GM18907 (cell line): ENCODE measurements around the gene CAPN14.

Experiments used
- ATAC-seq: cut with Tn5 transposase; IDR thresholded peaks from one replicate; pipeline ENCODE4 v1.9.1; 2021; ENCODE audit warnings: mild to moderate bottlenecking, moderate library complexity; ENCODE audit not compliant: unreplicated experiment

CAPN14 gene, protein sequence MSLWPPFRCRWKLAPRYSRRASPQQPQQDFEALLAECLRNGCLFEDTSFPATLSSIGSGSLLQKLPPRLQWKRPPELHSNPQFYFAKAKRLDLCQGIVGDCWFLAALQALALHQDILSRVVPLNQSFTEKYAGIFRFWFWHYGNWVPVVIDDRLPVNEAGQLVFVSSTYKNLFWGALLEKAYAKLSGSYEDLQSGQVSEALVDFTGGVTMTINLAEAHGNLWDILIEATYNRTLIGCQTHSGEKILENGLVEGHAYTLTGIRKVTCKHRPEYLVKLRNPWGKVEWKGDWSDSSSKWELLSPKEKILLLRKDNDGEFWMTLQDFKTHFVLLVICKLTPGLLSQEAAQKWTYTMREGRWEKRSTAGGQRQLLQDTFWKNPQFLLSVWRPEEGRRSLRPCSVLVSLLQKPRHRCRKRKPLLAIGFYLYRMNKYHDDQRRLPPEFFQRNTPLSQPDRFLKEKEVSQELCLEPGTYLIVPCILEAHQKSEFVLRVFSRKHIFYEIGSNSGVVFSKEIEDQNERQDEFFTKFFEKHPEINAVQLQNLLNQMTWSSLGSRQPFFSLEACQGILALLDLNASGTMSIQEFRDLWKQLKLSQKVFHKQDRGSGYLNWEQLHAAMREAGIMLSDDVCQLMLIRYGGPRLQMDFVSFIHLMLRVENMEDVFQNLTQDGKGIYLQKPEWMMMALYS

DNA sequence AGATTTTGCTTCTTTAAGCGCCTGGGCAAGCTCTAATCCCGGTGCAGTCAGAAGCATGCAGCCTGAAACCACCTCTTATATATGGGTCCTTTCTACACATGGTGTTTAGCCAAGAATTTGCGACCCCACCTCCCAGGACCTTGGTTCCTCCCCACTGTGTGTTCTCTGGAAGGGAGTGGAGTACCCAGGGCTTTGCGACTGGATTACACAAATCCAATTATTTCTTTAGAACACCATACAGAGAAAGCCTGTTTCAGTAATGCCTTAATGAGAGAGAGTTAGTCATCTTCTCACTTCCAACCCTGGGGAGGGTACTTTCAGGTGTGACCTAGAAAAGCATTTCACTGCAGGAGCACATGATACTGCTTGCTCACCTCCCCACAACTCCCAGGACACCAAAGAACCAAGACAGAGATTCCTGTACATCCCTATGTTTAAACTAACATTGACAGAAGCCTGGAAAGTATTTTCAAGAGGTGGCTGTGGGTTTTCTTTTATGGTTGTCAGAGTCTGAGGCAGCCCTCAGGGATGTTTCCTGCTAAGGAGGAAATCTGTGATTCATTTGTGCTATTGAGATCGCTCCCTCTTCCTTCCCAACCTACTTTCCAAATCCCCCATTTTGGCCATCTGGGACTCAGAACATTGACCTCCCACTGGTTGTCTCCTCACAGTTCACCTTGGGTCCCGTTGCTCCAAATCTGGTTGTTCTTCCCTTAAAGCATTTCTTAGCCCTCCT, at the start of gene CAPN14:
Gene CAPN14 (minus strand): TSS at position 51 of the 736 bp plus-strand sequence. CDS start 12,068 bp downstream, outside the sequence.
- ATAC-seq, result no peak

- no peak for ATAC-seq
These were observed 49.5 kb upstream of the CAPN14 start for GRCh38 chr2:31266804-31267203.

GRCh38 chr2:31265234-31265633, 47.9 kb upstream of the CAPN14 start:
- ATAC-seq, result no peak

DNA sequence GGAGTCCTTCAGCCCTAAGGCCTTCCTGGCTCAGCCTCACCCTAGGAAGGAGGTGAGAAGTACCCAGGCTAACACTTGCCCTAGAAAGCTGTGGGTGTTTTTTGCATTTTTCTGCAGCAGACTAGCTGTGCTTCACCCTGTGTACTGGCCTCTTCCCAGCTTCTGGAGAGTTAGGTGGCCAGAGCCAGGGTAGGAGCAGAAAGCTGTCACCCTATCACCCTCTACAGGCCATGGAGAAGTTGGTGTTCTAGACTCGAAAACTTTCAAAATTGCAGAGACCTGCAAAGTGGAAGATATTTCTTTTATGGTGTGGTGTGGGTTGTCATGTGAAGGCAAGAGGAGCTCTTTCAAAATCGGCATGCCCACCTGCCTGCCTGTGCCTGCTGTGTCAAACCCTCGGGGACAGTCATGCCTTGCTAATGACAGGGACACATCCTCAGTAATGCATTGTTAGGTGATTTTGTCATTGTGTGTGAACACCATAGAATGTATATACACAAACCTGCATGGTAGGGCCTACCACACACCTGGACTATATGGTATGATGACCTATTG, 46.4 kb upstream of the CAPN14 start:
- ATAC-seq, result no peak

DNA sequence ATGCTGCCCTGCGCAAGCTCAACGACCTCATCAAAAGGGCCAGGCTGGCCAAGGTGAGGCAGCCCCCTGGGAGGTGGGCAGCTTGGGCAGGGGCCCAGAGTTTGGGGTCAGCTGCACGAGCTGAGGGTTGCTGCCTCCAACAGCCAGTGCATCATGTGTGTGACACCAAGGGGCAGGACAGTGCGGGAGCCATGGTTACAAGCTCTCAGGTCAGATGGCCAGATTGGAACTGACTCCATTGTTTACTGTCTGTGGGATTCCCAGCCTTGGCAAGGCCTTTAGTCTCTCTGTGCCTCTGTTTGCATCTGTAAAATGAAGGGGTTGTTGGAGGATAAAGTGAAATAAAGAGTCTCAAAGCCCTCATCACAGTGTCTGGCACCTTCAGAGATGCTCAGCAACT, 43.6 kb upstream of the CAPN14 start:
- ATAC-seq, result no peak

- ATAC-seq, result no peak
These were observed 41.8 kb upstream of the CAPN14 start for GRCh38 chr2:31259075-31259474.

DNA sequence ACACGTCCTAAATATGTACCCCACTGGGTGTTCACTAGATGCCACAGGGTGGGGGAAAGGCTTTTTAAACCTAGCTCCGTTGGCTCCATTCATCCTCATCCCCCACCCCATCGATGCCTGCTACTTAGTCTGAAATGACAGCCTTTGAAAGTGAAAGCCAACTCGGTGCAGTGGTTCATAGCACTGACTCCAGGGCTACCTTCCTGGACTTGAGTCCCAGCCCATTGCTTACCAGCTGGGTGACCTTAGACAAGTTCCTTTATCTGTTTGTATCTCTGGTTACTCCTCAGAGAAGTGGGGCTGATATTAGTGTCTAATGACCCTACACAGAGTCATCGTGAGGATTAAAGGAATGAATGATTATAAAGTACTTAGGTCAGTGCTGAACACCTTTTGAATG, 41.0 kb upstream of the CAPN14 start:
- no peak for ATAC-seq

- no peak for ATAC-seq
These were observed 39.5 kb upstream of the CAPN14 start for GRCh38 chr2:31256611-31257382.

- ATAC-seq, result peak; percentile 78
These were observed 38.7 kb upstream of the CAPN14 start for GRCh38 chr2:31255911-31256571.

DNA sequence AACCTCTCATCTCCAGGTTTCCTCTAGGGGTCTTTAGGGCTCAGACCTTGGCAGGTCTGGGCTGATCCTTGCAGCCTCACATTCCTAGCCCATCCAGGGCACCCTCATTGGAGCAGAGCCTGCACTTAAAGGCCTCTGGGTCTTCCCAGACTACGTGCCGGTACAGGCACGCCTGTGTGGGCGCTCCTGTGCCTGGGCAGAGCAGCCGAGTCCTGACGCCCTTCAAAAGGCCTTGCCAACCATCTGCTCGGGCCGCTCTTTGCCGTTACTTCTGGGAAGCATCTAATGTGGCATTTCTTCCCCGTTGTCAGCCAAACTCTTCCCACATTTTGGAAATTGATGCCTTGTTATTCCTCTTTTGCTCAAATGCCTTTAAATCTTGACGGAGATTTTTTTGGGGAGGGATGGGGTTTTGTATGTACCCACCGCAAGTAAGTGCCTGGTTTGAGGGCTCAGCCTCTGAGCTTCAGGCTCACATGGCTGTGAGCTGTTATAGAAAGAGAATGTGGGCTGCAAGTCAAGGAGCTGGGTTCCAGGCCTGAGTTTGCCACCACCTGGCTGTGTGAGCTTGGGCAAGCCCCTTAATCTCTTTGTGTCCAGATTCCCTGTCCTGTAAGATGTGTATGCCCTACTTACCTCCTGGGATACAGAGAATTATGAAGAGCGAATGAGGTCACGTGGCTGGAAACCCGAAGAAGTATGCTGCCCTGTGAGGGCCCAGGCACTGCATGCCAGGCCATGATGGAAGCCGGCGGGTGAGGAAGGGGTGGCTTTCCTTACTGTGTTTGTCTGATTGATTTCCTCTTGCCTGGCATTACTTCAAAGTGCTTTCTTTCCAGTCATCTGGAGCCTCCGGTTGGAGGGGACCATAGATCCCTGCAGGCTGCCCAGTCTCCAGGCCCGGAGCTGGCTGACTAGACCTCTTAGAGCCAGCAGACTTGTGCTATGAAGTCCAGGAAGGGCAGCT, 37.2 kb upstream of the CAPN14 start:
- ATAC-seq, result no peak

- no peak for ATAC-seq
These were observed 36.2 kb upstream of the CAPN14 start for GRCh38 chr2:31253356-31254131.

GRCh38 chr2:31251851-31252250, 34.5 kb upstream of the CAPN14 start:
- no peak for ATAC-seq

DNA sequence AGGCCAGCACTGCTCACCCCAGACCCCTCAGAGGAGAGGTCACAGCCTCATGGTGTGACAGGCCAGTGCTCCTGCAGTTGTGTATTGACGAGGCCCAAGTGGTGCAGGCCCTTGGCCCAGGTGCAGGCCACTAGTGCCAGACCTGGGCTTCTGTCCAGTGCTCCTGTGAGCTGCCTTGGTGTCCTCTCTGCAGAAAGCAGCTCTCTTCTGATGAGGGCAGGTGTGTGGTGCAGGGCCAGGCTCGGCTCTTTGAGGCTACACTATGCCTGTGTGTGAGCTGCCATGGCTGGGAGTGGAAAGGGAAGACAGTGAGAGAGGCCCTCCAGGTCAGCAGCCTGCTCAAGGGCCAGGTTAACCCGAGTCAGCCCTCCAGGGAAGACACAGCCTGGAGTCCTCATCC, 33.7 kb upstream of the CAPN14 start:
- no peak for ATAC-seq

GRCh38 chr2:31249009-31249690, 31.8 kb upstream of the CAPN14 start:
- ATAC-seq, result no peak

GRCh38 chr2:31248139-31248538, 30.8 kb upstream of the CAPN14 start:
- ATAC-seq, result no peak

DNA sequence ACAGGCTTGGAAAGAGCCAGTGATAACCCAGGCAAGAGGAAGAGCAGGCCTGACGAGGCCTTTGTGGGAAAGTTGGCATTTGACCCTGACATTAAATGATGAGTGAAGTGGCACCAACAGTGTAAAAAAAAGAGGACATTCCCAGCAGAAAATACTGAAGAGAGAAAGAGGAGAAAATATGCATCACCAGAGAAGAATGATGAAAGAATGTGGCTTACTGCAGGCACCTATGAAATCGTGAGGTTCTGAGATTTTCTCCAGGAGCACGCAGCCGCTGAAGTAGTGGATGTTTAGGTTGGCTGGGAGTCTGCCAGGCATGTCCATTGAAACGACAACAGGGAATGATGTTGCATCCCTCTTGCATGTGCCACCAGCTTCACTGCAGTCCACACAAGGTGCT, 30.4 kb upstream of the CAPN14 start:
- ATAC-seq, result no peak

GRCh38 chr2:31246184-31246852, 29.0 kb upstream of the CAPN14 start:
- ATAC-seq, result no peak
